Measurements from ENCODE around the gene ADAM33.
A peak's percentile ranks its signal among the peaks of the same experiment; 100 is the strongest.

Gene ADAM33, protein sequence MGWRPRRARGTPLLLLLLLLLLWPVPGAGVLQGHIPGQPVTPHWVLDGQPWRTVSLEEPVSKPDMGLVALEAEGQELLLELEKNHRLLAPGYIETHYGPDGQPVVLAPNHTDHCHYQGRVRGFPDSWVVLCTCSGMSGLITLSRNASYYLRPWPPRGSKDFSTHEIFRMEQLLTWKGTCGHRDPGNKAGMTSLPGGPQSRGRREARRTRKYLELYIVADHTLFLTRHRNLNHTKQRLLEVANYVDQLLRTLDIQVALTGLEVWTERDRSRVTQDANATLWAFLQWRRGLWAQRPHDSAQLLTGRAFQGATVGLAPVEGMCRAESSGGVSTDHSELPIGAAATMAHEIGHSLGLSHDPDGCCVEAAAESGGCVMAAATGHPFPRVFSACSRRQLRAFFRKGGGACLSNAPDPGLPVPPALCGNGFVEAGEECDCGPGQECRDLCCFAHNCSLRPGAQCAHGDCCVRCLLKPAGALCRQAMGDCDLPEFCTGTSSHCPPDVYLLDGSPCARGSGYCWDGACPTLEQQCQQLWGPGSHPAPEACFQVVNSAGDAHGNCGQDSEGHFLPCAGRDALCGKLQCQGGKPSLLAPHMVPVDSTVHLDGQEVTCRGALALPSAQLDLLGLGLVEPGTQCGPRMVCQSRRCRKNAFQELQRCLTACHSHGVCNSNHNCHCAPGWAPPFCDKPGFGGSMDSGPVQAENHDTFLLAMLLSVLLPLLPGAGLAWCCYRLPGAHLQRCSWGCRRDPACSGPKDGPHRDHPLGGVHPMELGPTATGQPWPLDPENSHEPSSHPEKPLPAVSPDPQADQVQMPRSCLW

GRCh38 chr20:3681931-3682781 lies at the start of gene ADAM33:
Gene ADAM33 (minus strand): TSS chr20:3682010. CDS start chr20:3682004, 6 bp downstream.
- no peak for DNase-seq

DNA sequence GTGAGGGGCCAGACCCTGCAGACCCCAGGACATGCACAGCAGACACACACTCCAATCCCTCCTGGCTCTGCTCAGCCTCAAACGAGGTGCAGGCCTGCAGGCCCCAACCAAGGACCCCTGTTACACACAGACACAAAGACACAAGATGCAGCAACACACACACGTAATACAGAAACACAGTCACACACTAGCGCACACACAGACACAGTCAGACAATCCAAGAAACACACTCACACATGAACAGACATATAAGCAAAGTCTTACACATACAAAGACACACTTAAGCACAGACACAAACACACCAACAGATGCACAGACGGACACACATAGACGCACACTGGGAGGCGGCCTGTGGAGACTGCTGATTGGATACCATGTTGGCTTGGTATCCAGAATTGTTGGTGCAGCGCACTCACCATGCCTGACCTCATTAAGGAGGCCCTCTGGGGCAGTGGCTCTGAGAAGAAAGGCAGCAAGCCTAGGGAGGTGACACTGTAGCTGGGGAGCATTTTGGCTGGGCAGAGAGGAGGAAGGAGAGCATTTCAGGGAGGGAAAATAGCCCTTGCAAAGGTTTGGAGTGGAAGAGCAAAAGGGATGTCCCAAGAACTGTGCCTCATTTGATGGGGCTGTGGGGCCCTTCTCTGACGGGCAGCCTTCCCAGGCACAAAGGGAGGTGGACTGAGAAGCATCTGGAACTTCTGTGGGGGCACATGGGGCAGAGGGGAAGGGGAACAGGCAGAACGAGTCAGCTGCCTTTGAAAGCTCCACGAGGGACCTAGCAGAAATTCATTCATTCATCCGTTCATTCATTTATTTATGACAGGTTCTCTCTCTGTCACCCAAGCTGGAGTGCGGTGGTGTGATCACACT lies 49.2 kb upstream of the ADAM33 start:
- DNase-seq = no peak

DNA sequence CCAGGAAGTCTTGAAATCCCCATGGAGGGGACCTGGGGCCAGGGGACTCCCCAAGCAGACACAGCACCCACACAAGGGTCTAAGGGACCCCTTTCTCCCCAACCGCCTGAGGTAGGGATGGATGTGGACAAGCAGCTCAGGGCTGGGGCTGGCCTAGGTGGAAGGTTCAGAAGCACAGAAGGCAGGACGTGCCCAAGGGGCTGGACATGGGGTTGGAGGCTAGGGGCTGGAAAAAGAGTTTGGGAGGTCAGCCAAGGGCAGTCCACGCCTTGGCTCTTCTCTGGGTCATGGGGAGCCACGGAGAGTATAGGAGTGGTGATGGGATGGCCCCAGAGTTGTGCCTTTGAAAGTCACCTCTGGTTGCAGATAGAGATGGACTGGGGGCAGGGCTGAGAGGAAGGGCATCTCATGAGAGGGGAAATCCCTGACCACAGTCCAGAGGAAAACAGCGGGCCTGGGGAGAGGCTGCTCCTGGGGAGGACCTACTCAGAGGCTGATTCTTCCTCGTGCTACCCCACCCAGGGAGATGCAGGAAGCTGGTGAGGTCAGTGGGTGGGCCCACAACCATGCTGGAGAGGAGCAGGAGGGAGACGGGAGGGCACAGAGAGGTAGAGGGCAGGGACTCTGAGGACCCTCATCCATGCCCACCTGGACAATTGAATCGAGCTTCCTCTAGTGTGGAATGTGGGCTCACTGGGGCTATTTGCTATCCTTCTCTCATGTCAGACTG lies 48.2 kb upstream of the ADAM33 start:
- DNase-seq = no peak

DNA sequence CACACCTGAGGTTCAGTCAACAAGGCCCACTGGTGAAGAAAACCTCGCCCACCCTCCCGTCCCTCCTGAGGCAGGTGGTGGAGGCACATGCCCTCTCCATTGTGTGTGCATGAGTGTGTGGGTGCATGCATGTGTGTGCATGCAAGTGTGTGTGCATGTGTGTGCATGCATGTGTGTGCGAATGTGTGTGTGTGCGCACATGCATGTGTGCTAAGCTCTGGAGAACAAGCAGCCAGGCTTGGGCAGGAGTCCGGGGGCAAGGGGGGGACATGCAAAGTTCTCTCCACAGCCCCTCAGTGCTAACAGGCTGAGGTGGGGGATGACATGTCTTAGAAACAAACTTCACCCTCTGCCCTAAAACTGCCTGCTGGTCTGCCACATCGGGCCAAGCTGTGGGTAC lies 47.6 kb upstream of the ADAM33 start:
- no peak for DNase-seq

DNA sequence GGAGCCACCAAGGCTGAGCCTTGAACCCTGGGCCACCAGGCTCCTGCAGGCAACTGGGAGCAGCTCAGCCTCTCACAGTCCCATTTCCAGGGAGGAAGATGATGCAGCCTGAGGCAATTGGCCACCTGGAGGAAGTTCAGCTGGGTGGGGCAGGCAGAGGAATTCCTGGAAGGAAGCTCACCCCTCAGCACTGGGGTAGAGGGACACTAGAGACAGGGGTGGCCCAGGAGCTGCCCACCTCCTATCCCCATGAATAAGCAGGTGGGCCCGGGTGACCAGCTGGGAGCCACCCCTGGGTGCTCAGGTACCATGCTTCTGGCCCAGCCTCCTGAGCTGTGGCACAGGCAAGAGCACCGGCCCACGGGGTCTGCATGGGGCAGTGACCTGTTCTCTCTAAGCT lies 47.1 kb upstream of the ADAM33 start:
- DNase-seq = no peak

GRCh38 chr20:3728354-3728753 lies 46.5 kb upstream of the ADAM33 start:
- no peak for DNase-seq

- DNase-seq = no peak
Measured at GRCh38 chr20:3727401-3728021, 45.7 kb upstream of the ADAM33 start.

DNA sequence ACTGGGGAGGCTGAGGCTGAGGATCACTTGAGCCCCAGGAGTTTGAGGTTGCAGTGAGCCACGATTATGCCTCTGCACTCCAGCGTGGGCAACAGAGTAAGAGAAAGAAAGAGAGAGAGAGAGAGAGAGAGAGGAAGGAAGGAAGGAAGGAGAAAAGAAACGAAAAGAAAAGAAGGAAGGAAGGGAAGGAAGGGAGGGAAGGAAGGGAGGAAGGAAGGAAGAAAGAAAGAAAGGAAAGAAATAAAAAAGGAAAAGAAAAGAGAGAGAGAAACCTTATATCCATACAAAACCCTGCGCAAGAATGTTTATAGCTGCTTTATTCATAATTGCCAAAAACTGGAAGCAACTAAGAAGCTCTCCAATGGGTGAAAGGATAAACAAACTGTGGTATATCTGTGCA lies 42.5 kb upstream of the ADAM33 start:
- DNase-seq = no peak

GRCh38 chr20:3723284-3723683 lies 41.5 kb upstream of the ADAM33 start:
- no peak for DNase-seq

DNA sequence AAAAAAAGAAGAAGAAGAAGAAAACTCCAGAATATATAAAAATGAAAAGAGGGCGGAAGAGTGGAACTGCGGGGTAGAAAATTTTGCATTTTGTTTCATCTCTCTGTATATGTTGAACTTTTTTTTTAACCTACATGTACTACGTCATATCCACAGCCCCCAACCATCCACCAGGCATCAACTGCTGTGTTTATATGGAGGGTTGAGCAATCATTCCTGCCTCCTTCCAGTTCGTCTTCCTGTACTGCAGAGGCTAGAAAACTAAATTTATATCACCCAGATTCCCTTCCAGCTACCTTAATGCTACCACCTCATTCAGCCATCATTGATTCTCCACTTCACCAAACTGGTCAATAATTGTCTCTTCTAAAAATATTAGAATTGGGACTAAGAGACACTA lies 40.1 kb upstream of the ADAM33 start:
- DNase-seq = no peak

DNA sequence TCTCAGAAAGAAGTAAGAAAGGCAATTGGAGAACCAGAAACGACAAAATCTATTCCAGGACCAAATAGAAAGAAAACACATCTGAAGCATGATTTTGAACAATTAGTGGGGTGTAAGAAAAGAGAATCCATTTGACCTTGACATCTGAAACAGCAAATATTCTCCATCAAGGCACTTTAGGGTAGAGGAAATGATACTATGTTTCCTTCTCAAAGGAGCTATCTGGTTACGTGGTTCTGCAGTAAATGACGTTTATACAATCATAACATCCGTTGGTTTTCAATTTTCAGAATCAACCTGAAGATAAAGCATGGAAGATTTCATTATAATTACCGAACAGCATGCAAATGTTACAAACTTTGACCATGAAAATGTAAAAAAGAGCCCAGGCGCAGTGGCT lies 38.8 kb upstream of the ADAM33 start:
- no peak for DNase-seq

GRCh38 chr20:3720068-3720467 lies 38.3 kb upstream of the ADAM33 start:
- DNase-seq = no peak

- no peak for DNase-seq
Measured at GRCh38 chr20:3719046-3719445, 37.2 kb upstream of the ADAM33 start.

DNA sequence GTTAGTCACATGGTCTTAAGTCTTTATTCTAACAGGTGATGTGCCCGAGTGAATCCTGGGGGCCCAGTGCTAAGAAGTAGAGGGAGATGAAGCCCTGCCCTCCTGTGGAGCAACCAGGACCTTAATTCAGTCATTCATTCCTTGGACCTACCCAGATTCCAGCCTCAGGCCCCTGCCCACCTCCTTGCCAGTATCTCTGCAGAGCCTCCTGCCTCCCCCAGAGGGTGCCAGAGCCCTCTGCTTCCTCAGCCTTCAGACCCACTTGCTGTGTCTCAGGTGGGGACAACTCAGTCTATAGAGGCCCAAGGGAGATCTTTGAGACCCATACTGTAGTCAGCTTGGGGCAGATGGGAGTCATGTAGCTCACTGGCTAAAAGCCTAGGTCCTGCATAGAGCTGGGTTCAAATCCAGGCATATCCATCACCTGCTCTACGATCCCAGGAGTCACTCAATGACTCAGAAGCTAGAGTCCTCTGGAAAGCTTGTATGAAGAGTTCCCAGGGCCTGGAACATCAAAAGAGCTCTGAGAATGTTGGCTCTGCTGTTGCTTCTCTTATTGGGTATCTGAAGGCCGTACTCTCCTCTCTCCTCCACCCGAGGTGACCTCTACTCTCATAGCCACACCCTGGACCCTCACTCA lies 34.5 kb upstream of the ADAM33 start:
- peak; percentile 71 for DNase-seq

- no peak for DNase-seq
Measured at GRCh38 chr20:3714092-3714491, 32.3 kb upstream of the ADAM33 start.

- DNase-seq = no peak
Measured at GRCh38 chr20:3712279-3712873, 30.6 kb upstream of the ADAM33 start, which contains the start of gene SIGLEC1. Gene SIGLEC1 (minus strand): TSS chr20:3712600. CDS start chr20:3707128, 5,472 bp downstream.

DNA sequence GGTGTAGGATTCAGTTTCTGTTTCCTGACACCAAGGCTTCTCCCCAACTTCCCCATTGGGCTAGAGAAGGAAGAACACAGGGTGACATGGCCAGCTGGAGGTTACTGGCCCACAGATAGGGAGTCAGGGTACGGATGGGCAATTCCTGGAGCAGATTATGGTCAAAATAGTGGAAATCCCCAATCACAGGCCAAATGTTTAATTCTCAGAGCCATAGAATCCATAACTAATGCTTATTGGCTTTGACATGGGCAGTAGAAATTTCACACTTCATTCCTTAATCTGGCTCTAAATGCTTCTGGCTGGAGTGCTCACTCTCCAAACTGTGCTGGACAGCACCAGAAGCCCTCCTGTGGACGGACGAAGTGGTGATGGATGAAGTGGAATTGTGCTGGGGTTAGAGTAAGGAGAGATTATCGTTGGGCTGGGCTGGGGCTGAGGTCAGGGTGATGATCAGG lies 29.7 kb upstream of the ADAM33 start:
- no peak for DNase-seq

GRCh38 chr20:3710703-3711483 lies 29.1 kb upstream of the ADAM33 start:
- DNase-seq = peak; percentile 72

GRCh38 chr20:3710011-3710466 lies 28.2 kb upstream of the ADAM33 start:
- DNase-seq = no peak

Data from hematopoietic multipotent progenitor cell treated with erythropoietin and hydrocortisone succinate and interleukin-3 and kit ligand, for 6 days (in vitro differentiated cells).